Skin of body (tissue), 2 donors: ENCODE data around the gene GMDS. TPM values are rescaled to one million over a fixed set of nuclear protein-coding genes. Genes with fewer than 3 reads are reported as not detected.

Source experiments
- DNase-seq: peaks from one replicate; lab custom pipeline; 2025; lab: John Stamatoyannopoulos, UW
- total RNA-seq: library from RNA; depleted of rRNA; stranded (reverse); fragments of >200 nt; gene quantifications from one replicate; pipeline ENCODE4 v1.2.3, GENCODE V29; 2014

Gene GMDS
- total RNA-seq, 1 donor from 2014 or later, result 12.5 TPM

- DNase-seq, result no peak
These were observed 528.5 kb downstream of the GMDS start for GRCh38 chr6:1716868-1717267.

GRCh38 chr6:1716396-1716795 lies 529.0 kb downstream of the GMDS start:
- no peak for DNase-seq

GRCh38 chr6:1715336-1715735 lies 530.1 kb downstream of the GMDS start:
- DNase-seq, result no peak

- DNase-seq, result no peak
These were observed 530.8 kb downstream of the GMDS start for GRCh38 chr6:1714654-1715053.

GRCh38 chr6:1713016-1713600 lies 532.3 kb downstream of the GMDS start:
- DNase-seq, result no peak

- no peak for DNase-seq
These were observed 533.0 kb downstream of the GMDS start for GRCh38 chr6:1712451-1712850.

GRCh38 chr6:1711136-1711535 lies 534.3 kb downstream of the GMDS start:
- no peak for DNase-seq

GRCh38 chr6:1709234-1709641 lies 536.2 kb downstream of the GMDS start:
- DNase-seq, result no peak

GRCh38 chr6:1708820-1709219 lies 536.6 kb downstream of the GMDS start:
- DNase-seq, result no peak

GRCh38 chr6:1708122-1708521 lies 537.3 kb downstream of the GMDS start:
- no peak for DNase-seq

- DNase-seq, result no peak
These were observed 539.8 kb downstream of the GMDS start for GRCh38 chr6:1705630-1706029.

- DNase-seq, result no peak
These were observed 540.2 kb downstream of the GMDS start for GRCh38 chr6:1705183-1705582.

GRCh38 chr6:1704711-1705110 lies 540.7 kb downstream of the GMDS start:
- no peak for DNase-seq

- DNase-seq, result no peak
These were observed 541.5 kb downstream of the GMDS start for GRCh38 chr6:1703923-1704322.

GRCh38 chr6:1703091-1703855 lies 542.1 kb downstream of the GMDS start:
- no peak for DNase-seq

- no peak for DNase-seq
These were observed 542.8 kb downstream of the GMDS start for GRCh38 chr6:1702580-1703051.

GRCh38 chr6:1701668-1702353 lies 543.6 kb downstream of the GMDS start:
- DNase-seq, result peak; percentile 74

- no peak for DNase-seq
These were observed 545.0 kb downstream of the GMDS start for GRCh38 chr6:1700278-1700967.

- DNase-seq, result no peak
These were observed 546.9 kb downstream of the GMDS start for GRCh38 chr6:1698527-1698926.

GRCh38 chr6:1697688-1698351 lies 547.6 kb downstream of the GMDS start:
- DNase-seq, result no peak

GRCh38 chr6:1696463-1696850 lies 548.9 kb downstream of the GMDS start:
- peak; percentile 49 for DNase-seq
